Activated T-cell treated with anti-CD3 and anti-CD28 coated beads, Interleukin-2, amount 50 U/mL, for 72 hours (primary cell): ENCODE results near the gene RNF217. TPM values are rescaled to one million over a fixed set of nuclear protein-coding genes. Genes with fewer than 3 reads are reported as not detected.
A peak's percentile ranks its signal among the peaks of the same experiment; 100 is the strongest.
"Not testable (repeated sequence)": the region's sequence is repeated elsewhere in the genome, so short reads cannot be mapped to it uniquely, and the experiment has no call there.

Source experiments
- ATAC-seq, 2 donors: fragments of 150-1000 bp; cut with Tn5 transposase; replicated peaks in 1 of 2; 2 replicates each; pipeline ENCODE4 v1.10.0; 2021; ENCODE audit warnings: moderate library complexity in 2 of 2, mild to moderate bottlenecking in 1 of 2
- DNase-seq, 2 donors: peaks; one replicate each; pipeline ENCODE4 v3.0.0; 2021 to 2022; ENCODE audit warnings: mixed read lengths in 1 of 2
- H3K27ac Mint-ChIP-seq: one replicate; pipeline ENCODE4 v1.8.0; 2022; ENCODE audit warnings: mild to moderate bottlenecking, moderate library complexity, mixed read lengths
- H3K27me3 Mint-ChIP-seq: one replicate; pipeline ENCODE4 v1.8.0; 2022; ENCODE audit warnings: low read depth, mixed read lengths
- H3K36me3 Mint-ChIP-seq, 2 donors: one replicate each; pipeline ENCODE4 v1.8.0; 2022; ENCODE audit warnings: mixed read lengths in 2 of 2, mild to moderate bottlenecking in 1 of 2; ENCODE audit not compliant: insufficient read depth in 2 of 2
- H3K4me1 Mint-ChIP-seq: one replicate; pipeline ENCODE4 v1.8.0; 2022; ENCODE audit warnings: low read depth, mixed read lengths
- H3K4me3 Mint-ChIP-seq, 2 donors: one replicate each; pipeline ENCODE4 v1.8.0; 2022; ENCODE audit warnings: mild to moderate bottlenecking in 2 of 2, mixed read lengths in 2 of 2, moderate library complexity in 2 of 2
- H3K9me3 Mint-ChIP-seq, 2 donors: one replicate each; pipeline ENCODE4 v1.8.0; 2022; ENCODE audit warnings: mixed read lengths in 2 of 2
- total RNA-seq, 2 donors: library from RNA; stranded (reverse); gene quantifications; one replicate each; pipeline ENCODE4 v1.2.3, GENCODE V29; 2022

The RNF217 gene
- total RNA-seq, 2 donors from 2014 or later, result 1.2 to 1.9 TPM

GRCh38 chr6:125112934-125113333 is 150.7 kb downstream of the RNF217 start:
- ATAC-seq, result no peak
- DNase-seq, result no peak
- no peaks in the 10 kb centered on the region for H3K27me3 Mint-ChIP-seq
- H3K4me1 Mint-ChIP-seq, result no peaks in the 10 kb centered on the region
- H3K36me3 Mint-ChIP-seq, result peaks cover 12 to 17% of the 10 kb centered on the region in 2 donors
- H3K27ac Mint-ChIP-seq, result no peak overlapping the region
- H3K4me3 Mint-ChIP-seq, result no peak overlapping the region
- H3K9me3 Mint-ChIP-seq, result peaks cover 14 to 16% of the 10 kb centered on the region in 2 donors

- no peaks in the 10 kb centered on the region for H3K27me3 Mint-ChIP-seq
- H3K4me3 Mint-ChIP-seq, result no peak overlapping the region
- H3K9me3 Mint-ChIP-seq, result peaks cover 14% of the 10 kb centered on the region in 2 donors
- H3K36me3 Mint-ChIP-seq, result peaks cover 12 to 15% of the 10 kb centered on the region in 2 donors
- no peak for ATAC-seq
- no peak overlapping the region for H3K27ac Mint-ChIP-seq
- peak; percentile 18 to 29 for DNase-seq
- no peaks in the 10 kb centered on the region for H3K4me1 Mint-ChIP-seq
Observed at GRCh38 chr6:125114248-125114858, 152.1 kb downstream of the RNF217 start.

- Mint-ChIP-seq H3K36me3 (peaks cover 6 to 10% of the 10 kb centered on the region in 2 donors), H3K27me3 (no peaks in the 10 kb centered on the region), H3K27ac (no peak overlapping the region), H3K9me3 (peaks cover 5 to 6% of the 10 kb centered on the region in 2 donors), H3K4me3 (no peak overlapping the region), H3K4me1 (no peaks in the 10 kb centered on the region)
- DNase-seq (no peak), ATAC-seq (no peak)
Observed at GRCh38 chr6:125116170-125116569, 153.9 kb downstream of the RNF217 start.

DNA sequence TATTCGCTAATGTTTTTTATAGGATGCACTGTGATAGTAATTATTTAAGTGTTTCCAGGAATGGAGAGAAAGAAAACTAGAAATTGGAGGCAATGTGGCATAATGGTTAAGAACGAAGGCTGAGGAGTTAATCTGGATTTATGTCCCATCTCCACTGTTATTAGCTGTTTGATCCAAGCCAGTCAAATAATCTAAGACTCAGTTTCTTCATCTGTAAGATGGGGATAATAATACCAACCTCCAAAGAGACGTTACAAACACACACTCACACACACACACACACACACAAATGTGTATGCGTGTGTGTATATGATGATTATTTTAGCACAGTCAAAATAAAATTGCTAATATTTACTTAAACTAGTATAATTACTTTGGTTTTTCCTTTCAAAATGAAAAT is 154.5 kb downstream of the RNF217 start:
- Mint-ChIP-seq H3K27ac (no peak overlapping the region), H3K4me1 (no peaks in the 10 kb centered on the region), H3K36me3 (peaks cover 3 to 5% of the 10 kb centered on the region in 2 donors), H3K9me3 (peaks cover 2% of the 10 kb centered on the region in 2 donors), H3K4me3 (no peak overlapping the region), H3K27me3 (no peaks in the 10 kb centered on the region)
- DNase-seq (no peak), ATAC-seq (no peak)

DNA sequence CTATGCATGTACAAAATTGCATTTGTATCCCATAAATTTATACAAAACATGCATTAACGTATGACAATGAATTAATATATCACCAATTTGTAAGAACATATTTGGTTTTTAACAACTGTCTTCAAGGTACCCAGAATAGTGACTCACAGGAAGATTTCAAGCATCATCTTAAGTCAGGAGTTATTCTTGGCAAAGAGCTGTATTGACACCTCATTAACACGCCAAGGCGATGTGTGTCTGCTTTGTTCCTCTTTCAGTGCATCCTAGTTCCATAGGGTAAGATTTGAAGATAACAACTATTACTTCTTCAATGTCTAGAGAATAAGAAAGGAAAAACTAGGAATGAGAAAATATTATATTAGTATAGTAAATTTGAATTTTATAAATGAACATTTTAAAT is 155.6 kb downstream of the RNF217 start:
- no peaks in the 10 kb centered on the region for H3K27me3 Mint-ChIP-seq
- no peaks in the 10 kb centered on the region for H3K36me3 Mint-ChIP-seq
- H3K4me1 Mint-ChIP-seq, result no peaks in the 10 kb centered on the region
- ATAC-seq (no peak), DNase-seq (no peak)
- no peak overlapping the region for H3K27ac Mint-ChIP-seq
- H3K9me3 Mint-ChIP-seq, result no peaks in the 10 kb centered on the region
- no peak overlapping the region for H3K4me3 Mint-ChIP-seq

DNA sequence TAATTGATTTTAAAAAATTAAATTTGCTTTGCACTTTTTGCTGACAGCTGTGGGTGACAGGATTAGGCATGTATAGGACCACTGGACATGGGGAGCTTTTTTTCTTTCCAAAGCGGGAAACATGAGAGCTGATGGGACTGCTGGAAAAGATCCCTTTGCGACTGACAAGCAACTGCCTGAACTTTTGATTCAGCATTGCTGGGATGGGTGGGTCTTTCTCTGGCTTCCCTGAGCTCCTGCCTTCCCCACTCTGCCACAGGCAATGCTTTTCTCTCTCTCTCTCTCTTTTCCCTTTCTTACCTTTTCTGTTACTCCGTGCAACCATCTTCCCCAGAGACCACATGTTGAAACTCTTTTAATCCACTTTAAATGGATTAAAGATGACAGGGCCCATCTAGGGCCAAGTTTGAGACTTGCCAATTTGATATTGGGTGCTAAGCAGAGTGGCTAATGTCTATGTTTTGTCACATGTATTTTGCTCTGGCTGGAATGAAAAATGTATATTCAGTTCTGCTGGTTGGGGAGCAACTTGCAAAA is 157.9 kb downstream of the RNF217 start:
- Mint-ChIP-seq H3K4me3 (no peak overlapping the region), H3K9me3 (no peaks in the 10 kb centered on the region), H3K36me3 (no peaks in the 10 kb centered on the region), H3K27ac (no peak overlapping the region), H3K27me3 (no peaks in the 10 kb centered on the region), H3K4me1 (no peaks in the 10 kb centered on the region)
- DNase-seq, result no peak
- no peak for ATAC-seq

GRCh38 chr6:125121894-125122293 is 159.7 kb downstream of the RNF217 start:
- DNase-seq (no peak), ATAC-seq (no peak)
- H3K9me3 Mint-ChIP-seq, result no peaks in the 10 kb centered on the region
- no peaks in the 10 kb centered on the region for H3K27me3 Mint-ChIP-seq
- no peak overlapping the region for H3K4me3 Mint-ChIP-seq
- no peak overlapping the region for H3K27ac Mint-ChIP-seq
- H3K36me3 Mint-ChIP-seq, result no peaks in the 10 kb centered on the region
- no peaks in the 10 kb centered on the region for H3K4me1 Mint-ChIP-seq

GRCh38 chr6:125123051-125123450 is 160.8 kb downstream of the RNF217 start:
- no peak overlapping the region for H3K4me3 Mint-ChIP-seq
- no peak for ATAC-seq
- H3K9me3 Mint-ChIP-seq, result no peaks in the 10 kb centered on the region
- H3K27me3 Mint-ChIP-seq, result no peaks in the 10 kb centered on the region
- H3K4me1 Mint-ChIP-seq, result no peaks in the 10 kb centered on the region
- H3K27ac Mint-ChIP-seq, result no peak overlapping the region
- DNase-seq, result no peak
- no peaks in the 10 kb centered on the region for H3K36me3 Mint-ChIP-seq

GRCh38 chr6:125123468-125124048 is 161.3 kb downstream of the RNF217 start:
- Mint-ChIP-seq H3K27me3 (no peaks in the 10 kb centered on the region), H3K36me3 (no peaks in the 10 kb centered on the region), H3K27ac (no peak overlapping the region), H3K4me3 (no peak overlapping the region), H3K9me3 (no peaks in the 10 kb centered on the region), H3K4me1 (no peaks in the 10 kb centered on the region)
- no peak for ATAC-seq
- DNase-seq, result no peak

- ATAC-seq (no peak), DNase-seq (no peak)
- no peaks in the 10 kb centered on the region for H3K9me3 Mint-ChIP-seq
- no peak overlapping the region for H3K4me3 Mint-ChIP-seq
- no peaks in the 10 kb centered on the region for H3K4me1 Mint-ChIP-seq
- H3K27me3 Mint-ChIP-seq, result no peaks in the 10 kb centered on the region
- no peak overlapping the region for H3K27ac Mint-ChIP-seq
- no peaks in the 10 kb centered on the region for H3K36me3 Mint-ChIP-seq
Observed at GRCh38 chr6:125124049-125124669, 161.9 kb downstream of the RNF217 start.

DNA sequence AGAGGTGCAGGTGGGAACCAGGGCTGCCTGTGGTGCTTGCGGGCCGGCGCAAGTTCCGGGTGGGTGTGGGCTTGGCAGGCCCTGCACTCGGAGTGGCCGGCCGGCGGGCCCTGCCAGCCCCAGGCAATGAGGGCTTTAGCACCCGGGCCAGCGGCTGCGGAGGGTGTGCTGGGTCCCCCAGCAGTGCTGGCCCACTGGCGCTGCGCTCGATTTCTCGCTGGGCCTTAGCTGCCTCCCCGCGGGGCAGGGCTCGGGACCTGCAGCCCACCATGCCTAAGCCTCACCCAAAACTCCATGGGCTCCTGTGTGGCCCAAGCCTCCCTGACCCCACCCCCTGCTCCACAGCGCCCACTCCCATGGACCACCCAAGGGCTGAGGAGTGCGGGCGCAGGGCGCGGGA is 163.6 kb downstream of the RNF217 start:
- H3K27me3 Mint-ChIP-seq, ATAC-seq: not testable (repeated sequence)

DNA sequence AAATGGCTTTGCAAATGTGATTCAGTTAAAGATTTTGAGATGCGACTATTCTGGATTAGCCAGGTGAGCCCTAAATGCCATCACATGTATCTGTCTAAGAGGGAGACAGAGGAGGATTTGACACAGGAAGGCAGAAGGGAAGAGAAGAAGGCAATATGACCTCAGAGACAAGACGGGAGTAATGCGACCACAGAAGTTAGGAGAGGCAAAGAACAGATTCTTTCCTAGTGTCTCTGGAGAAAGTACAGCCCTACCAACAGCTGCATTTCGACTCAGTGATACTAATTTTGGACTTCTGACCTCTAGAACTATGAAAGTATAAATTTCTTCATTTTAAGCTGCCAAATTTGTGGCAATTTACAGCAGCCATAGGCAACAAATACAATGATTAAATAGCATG is 167.1 kb downstream of the RNF217 start:
- Mint-ChIP-seq H3K36me3 (no peaks in the 10 kb centered on the region), H3K27me3 (no peaks in the 10 kb centered on the region), H3K4me3 (no peak overlapping the region), H3K27ac (no peak overlapping the region), H3K9me3 (no peaks in the 10 kb centered on the region), H3K4me1 (no peaks in the 10 kb centered on the region)
- DNase-seq, result no peak
- no peak for ATAC-seq

More for the DNA sequence above, 163.6 kb downstream of the RNF217 start:
- not testable (repeated sequence) for H3K4me3 Mint-ChIP-seq, H3K4me1 Mint-ChIP-seq, H3K36me3 Mint-ChIP-seq, DNase-seq, H3K27ac Mint-ChIP-seq, H3K9me3 Mint-ChIP-seq

DNA sequence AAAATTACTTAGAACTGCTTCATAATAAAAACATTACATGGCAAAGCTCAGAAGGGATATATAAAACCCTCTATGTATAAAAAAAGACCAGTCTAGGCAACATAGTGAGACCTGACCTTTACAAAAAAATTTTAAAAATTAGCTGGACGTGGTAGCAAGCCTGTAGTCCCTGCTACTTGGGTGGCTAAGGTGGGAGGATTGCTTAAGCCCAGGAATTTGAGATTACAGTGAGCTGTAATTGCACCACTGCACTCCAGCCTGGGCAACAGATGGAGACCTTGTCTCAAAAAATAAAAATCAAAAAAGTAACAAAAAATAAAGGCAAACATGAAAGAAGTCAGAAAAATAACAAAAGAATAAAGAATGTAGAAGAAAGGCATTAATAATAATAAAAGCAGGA is 169.8 kb downstream of the RNF217 start:
- DNase-seq, result no peak
- Mint-ChIP-seq H3K36me3 (no peaks in the 10 kb centered on the region), H3K4me3 (no peak overlapping the region), H3K4me1 (no peaks in the 10 kb centered on the region), H3K27me3 (no peaks in the 10 kb centered on the region), H3K9me3 (no peaks in the 10 kb centered on the region), H3K27ac (no peak overlapping the region)
- ATAC-seq, result no peak
